GM18951 (cell line): ENCODE measurements around the gene RAB8B.

Experiments
- POLR2A ChIP-seq: IDR thresholded peaks from 4 replicates; pipeline ENCODE4 v1.6.1; 2011; ENCODE audit warnings: mild to moderate bottlenecking; ENCODE audit not compliant: insufficient read length, insufficient read depth; ENCODE audit errors: extremely low read depth
- in situ Hi-C: fragments of 300-500 bp; cut with MboI; formaldehyde crosslinking; loops from one replicate; pipeline ENCODE4 v1.12.0; 2022; ENCODE audit warnings: low sequenced_read_pairs, mixed read lengths, inconsistent platforms; ENCODE audit not compliant: unreplicated experiment

The RAB8B gene

DNA sequence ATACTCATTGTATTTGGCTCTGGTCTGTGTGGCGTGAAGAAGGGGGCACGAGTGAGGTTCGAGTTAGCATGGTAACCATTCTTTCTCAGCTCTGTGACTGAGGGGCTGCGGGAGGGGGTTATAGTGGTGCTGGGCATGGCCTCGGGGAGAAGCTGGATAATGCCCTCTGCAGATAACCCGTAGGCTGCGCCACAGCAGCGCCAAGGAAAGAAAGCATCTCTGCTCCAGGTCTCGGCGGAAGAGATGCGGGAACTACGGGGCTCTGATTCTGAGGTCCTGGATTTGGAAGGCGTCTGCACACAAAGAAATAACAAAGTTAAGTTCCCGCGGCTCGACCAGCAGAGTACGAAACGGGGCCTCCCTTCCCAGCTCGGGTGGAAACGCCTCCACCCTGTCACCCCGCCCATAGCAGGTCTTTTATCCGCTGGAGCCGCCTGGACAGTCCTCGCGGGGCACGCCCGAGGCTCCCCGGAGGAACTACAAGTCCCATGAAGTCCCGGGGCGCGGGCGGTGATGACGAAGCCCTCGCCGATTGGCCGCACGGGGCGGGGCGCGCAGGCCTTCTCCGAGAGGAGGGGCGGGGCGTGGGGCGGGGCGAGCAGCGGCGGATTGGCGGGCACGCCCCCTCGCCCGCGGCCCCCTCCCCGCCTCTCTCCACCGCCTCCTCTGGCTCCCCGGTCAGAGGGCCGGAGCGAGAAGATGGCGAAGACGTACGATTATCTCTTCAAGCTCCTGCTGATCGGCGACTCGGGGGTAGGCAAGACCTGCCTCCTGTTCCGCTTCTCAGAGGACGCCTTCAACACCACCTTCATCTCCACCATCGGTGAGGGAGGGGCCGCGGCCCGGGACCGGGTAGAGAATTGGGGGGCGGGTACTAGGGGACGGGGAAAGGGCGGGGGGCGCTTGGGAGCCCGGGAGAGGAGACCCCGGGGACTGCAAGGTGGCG, at the start of gene RAB8B:
RAB8B (plus strand) TSS at position 681 of the 946 bp plus-strand sequence; CDS start at position 700, 19 bp downstream.
- in situ Hi-C loops, result no loop called here
- TF ChIP-seq POLR2A, result peak; percentile 73

DNA sequence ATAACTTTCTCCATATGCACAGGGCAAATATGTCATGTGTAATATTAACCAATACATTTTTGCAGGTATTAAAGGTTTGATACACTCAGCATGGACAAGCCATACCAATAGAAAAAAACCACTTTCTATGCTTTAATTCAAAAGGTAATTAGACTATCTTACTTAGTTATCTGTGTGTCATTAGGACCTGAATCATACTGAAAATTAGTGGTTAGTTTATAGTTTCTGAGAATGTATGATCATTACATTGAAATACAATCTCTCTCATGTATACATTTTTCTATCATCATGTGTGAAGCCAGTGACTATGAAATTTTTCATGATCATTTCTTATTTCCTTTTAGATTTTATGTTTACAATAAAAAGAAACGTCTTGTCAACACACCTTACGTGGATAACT, 48.5 kb upstream of the RAB8B start:
- TF ChIP-seq POLR2A, result no peak
- in situ Hi-C loops, result no loop called here

DNA sequence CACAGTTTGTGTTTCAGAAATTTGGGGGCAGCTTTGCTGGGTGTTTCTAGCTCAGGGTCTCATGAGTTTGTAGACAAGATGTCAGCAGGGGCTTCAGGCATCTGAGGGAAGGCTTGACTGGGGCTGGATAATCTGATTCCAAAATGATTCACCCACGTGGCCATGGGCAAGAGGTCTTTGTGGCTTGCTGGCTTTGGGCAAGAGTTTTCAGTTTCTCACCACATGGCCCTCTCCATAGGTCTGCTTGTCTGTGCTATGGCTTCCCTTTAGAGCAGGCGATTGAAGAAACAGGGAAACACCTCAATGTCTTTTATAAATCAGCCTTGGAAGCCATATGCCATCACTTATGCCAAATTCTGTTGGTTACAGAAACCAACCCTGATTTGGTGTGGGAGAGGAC, 44.0 kb upstream of the RAB8B start:
- in situ Hi-C loops, result no loop called here
- TF ChIP-seq POLR2A, result no peak

DNA sequence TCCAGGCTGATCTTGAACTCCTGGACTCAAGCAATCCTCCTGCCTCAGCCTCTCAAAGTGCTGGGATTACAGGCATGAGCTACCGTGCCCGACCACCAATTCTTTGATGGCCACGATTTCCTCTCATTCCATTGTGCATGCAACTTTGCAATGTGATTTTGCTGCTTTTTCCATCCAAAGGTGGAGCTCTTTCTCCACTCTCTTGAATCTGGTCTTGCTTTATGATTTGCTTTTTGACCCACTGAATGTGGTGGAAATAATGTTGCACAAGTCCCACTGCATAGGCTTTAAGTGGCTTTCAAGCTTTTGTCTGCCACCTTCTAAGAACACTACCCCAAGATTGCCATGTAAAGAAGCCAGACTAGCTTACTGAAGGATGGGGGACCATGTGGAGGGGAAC, 42.7 kb upstream of the RAB8B start:
- in situ Hi-C loops, result no loop called here
- no peak for TF ChIP-seq POLR2A

- no peak for TF ChIP-seq POLR2A
- in situ Hi-C loops, result no loop called here
Measured at GRCh38 chr15:63151665-63152064, 37.7 kb upstream of the RAB8B start.

DNA sequence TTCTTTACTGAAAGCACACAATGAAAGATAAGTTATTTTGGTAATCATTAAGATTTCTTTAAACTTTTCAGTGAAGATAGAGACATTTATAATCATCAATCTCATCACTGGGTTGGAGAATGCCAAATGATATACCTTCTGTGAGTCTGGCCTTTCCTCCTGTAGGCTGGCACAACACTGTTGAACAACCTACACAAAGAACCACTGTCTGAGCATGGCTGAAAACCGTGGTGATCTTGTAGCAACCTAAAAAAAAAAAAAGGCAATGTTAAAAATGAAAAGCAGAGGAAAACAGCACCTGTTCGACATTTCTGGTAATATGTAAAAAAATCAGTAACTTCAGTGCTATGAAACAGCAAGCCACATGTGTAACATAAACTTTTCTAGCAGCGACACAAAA, 33.9 kb upstream of the RAB8B start:
- in situ Hi-C loops, result no loop called here

DNA sequence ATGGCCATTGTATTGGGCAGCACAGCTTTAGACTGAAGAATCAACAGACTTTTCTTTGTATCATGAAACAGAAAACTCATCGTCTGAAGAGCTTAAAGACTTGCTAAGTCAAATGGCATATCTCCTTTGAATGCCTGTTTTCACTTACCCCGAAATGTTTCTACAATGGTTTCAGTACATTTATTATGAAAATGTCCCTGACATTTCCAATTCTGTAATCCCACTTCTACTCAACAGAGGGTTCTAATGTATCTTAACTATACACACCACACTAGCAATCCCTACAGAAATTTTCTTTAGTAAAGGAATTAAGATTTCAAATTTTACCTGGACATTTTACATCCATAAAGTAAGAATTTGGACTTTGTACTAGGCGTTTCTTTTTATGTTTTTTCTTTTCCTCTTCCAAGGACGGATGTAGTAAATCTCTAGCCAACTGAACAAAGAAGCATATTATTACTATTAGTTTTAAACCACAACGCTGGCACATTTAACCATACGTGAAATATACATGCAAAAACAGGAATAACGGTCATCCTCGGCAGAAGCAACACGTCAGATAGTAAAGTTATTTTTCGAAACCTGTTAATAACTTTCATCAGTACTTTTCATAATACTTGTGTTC, 33.2 kb upstream of the RAB8B start:
- TF ChIP-seq POLR2A, result no peak
- in situ Hi-C loops, result no loop called here

More for the DNA sequence above, 33.9 kb upstream of the RAB8B start:
- no peak for TF ChIP-seq POLR2A

GRCh38 chr15:63156755-63157117, 32.7 kb upstream of the RAB8B start:
- in situ Hi-C loops, result no loop called here
- TF ChIP-seq POLR2A, result no peak

DNA sequence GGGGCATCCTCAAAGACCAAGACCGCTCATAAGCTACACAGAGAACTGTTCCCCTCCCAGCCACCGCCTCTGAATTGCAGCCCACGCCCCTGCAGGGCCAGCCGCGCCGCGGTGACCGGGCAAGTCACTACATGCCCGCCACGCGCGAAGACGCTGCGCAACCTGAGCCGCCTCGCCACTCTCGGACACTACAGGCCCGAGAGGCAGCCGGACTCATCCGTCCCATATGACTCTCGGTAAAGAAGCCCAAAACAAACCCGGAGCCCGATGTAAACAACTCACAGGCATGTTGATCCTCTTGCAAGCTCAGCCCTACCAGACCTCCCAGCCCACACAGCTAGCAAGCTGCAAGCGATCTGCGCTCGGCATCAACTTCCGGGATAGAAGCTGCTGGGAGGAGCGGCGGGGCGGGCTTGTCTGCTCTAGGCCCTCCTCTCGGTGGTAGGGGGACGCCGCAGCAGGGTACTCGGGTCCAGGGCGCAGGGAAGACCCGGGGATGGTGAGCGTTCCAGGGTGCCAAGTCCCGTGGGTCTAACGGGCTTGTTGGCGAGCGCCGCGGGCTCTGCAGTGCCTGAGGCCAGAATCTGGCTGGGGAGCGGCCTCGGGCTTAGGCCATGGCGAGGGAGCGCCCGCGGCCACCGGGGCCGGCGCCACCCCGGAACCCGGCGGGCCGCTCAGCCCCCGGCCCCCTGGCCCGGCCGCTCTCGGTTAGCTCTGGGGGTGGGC, 32.1 kb upstream of the RAB8B start, which contains the start of gene RPS27L:
RPS27L (minus strand) TSS at position 360 of the 726 bp plus-strand sequence; CDS start at position 288, 72 bp downstream.
- in situ Hi-C loops, result no loop called here
- TF ChIP-seq POLR2A, result peak; percentile 98

DNA sequence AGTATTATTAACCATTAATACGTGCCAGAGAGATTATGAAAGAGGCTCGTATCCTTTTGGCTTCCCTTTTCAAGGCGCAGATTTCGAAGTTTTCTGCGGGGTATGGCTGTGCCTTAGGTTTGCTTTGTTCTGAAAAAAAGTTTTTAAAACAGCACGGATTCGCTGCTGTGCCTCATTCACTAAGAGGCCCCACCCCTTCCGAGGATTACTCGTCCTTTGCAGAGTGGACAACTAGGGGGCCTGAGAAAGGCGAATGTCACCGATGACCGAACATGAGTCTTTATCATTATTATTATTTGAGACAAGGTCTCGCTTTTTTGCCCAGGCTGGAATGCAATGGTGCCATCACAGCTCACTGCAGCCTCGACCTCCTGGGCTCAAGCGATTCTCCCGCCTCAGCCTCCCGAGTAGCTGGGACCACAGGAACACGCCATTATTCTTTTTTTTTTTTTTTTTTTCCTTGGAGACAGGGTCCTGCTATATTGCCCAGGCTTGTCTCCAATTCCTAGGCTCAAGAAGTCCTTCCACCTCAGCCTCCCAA, 31.4 kb upstream of the RAB8B start:
- TF ChIP-seq POLR2A, result no peak
- in situ Hi-C loops, result no loop called here

DNA sequence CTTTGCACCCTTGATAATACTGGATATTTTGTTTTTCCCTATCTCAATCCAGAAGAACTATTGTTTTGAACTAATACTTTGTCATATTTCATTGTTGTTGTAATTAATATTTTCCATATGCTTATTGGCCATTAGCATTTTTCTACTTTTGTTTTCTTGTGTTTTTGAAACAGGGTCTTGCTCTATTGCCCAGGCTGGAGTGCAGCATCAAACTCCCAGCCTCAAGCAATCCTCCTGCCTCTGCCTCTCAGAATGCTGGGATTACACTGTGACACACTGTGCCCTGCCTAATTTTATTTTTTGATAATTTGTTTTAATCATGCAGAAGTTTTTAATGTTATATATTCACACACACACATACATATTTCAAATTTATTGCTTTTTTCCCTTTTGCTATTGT, 28.8 kb upstream of the RAB8B start:
- no peak for TF ChIP-seq POLR2A
- in situ Hi-C loops, result no loop called here

DNA sequence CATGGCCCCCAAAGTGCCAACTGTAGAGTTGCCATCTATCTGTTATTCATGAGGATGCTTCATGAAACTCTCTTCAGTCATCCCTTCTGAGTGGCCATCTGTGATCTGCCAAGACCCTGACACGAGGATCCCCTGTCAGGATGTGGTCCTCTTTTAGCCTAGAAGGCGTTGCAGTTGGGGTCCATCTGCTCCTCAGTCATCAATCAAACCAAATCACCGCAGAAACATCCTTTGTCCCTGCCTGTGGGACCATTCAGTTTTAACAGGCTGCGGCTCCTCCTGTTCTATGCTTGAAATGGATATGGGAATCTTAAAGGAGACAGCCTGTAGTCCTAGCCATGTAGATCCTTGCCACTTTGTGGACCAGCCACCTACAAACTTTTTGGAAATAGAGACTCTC, 26.2 kb upstream of the RAB8B start:
- TF ChIP-seq POLR2A, result no peak
- in situ Hi-C loops, result no loop called here
